CD14-positive monocyte (primary cell): ENCODE measurements around the gene BMPR1B. TPM values are rescaled to one million over a fixed set of nuclear protein-coding genes. Genes with fewer than 3 reads are reported as not detected.

Experiments
- DNase-seq, 3 donors: peaks; one replicate each; pipeline ENCODE4 v3.0.0-alpha.2; 2011 to 2022
- H2AFZ ChIP-seq: 2 replicates; pipeline ENCODE4 v1.6.0; 2012; ENCODE audit warnings: mild to moderate bottlenecking, low read depth, low read length, inconsistent platforms; ENCODE audit not compliant: insufficient read depth, poor library complexity, severe bottlenecking
- H3K27ac ChIP-seq, 2 donors: 1 replicate in 1 of 2; 2 replicates in 1 of 2; pipeline ENCODE4 v1.5.1; 2012 to 2013; ENCODE audit warnings: low read length in 2 of 2, control low read depth in 1 of 2, inconsistent platforms in 1 of 2, low read depth in 1 of 2, mild to moderate bottlenecking in 1 of 2
- H3K27me3 ChIP-seq, 2 donors: one replicate each; pipeline versions ENCODE4 v1.6.0 to v1.6.1; 2011 to 2013; ENCODE audit warnings: low read length in 2 of 2; ENCODE audit not compliant: control insufficient read depth in 2 of 2, insufficient read depth in 2 of 2
- H3K36me3 ChIP-seq, 2 donors: replicated peaks in 1 of 2; 1 replicate in 1 of 2; 2 replicates in 1 of 2; pipeline versions ENCODE4 v1.5.1 to v1.6.1; 2012 to 2013; ENCODE audit warnings: low read length in 2 of 2, control low read depth in 1 of 2, inconsistent platforms in 1 of 2, mild to moderate bottlenecking in 1 of 2; ENCODE audit not compliant: insufficient read depth in 2 of 2, control insufficient read depth in 1 of 2
- H3K4me1 ChIP-seq, 2 donors: 1 replicate in 1 of 2; 2 replicates in 1 of 2; pipeline versions ENCODE4 v1.5.1 to v1.6.1; 2012 to 2013; ENCODE audit warnings: low read length in 2 of 2, control low read depth in 1 of 2, inconsistent platforms in 1 of 2, mild to moderate bottlenecking in 1 of 2, moderate library complexity in 1 of 2; ENCODE audit not compliant: insufficient read depth in 2 of 2, control insufficient read depth in 1 of 2
- H3K4me2 ChIP-seq: replicated peaks from 2 replicates; pipeline ENCODE3; 2012; ENCODE audit warnings: low read length, moderate library complexity, mild to moderate bottlenecking; ENCODE audit not compliant: poor library complexity, severe bottlenecking; ENCODE audit errors: extremely low read depth
- H3K4me3 ChIP-seq, 3 experiments: fragments of 200-600 bp in 1 of 3; sonication (generic) in 1 of 3; replicated peaks in 1 of 3; 1 replicate in 2 of 3; 2 replicates in 1 of 3; pipeline ENCODE4 v1.5.1; 2011 to 2013; ENCODE audit warnings: low read length in 3 of 3, mild to moderate bottlenecking in 3 of 3, control low read depth in 2 of 3, low read depth in 2 of 3, inconsistent platforms in 1 of 3, moderate library complexity in 1 of 3
- H3K79me2 ChIP-seq: 2 replicates; pipeline ENCODE4 v1.6.0; 2012; ENCODE audit warnings: mild to moderate bottlenecking, control low read depth, inconsistent platforms, low read length, moderate library complexity; ENCODE audit not compliant: insufficient read depth
- H3K9ac ChIP-seq: 2 replicates; pipeline ENCODE4 v1.6.0; 2017; ENCODE audit warnings: low read length, mild to moderate bottlenecking; ENCODE audit not compliant: insufficient read depth, poor library complexity, severe bottlenecking
- H3K9me3 ChIP-seq, 2 donors: replicated peaks in 1 of 2; 1 replicate in 1 of 2; 2 replicates in 1 of 2; pipeline versions ENCODE4 v1.5.1 to v1.6.1; 2012 to 2013; ENCODE audit warnings: low read length in 2 of 2, control low read depth in 1 of 2; ENCODE audit not compliant: control insufficient read depth in 1 of 2, insufficient read depth in 1 of 2
- H4K20me1 ChIP-seq: 2 replicates; pipeline ENCODE4 v1.6.0; 2012; ENCODE audit warnings: mild to moderate bottlenecking, low read length, control low read depth, moderate library complexity; ENCODE audit not compliant: insufficient read depth
- H3K27ac Mint-ChIP-seq, 7 donors: one replicate each; pipeline ENCODE4 v1.8.0; 2020; ENCODE audit warnings: mild to moderate bottlenecking in 7 of 7, mixed read lengths in 7 of 7, moderate library complexity in 6 of 7, inconsistent platforms in 2 of 7
- H3K27me3 Mint-ChIP-seq, 3 donors: one replicate each; pipeline ENCODE4 v1.8.0; 2021 to 2022; ENCODE audit warnings: low read depth in 3 of 3, mild to moderate bottlenecking in 3 of 3, mixed read lengths in 3 of 3, moderate library complexity in 3 of 3, inconsistent platforms in 1 of 3
- H3K36me3 Mint-ChIP-seq, 2 donors: one replicate each; pipeline ENCODE4 v1.8.0; 2020; ENCODE audit warnings: mixed read lengths in 2 of 2, inconsistent platforms in 1 of 2, mild to moderate bottlenecking in 1 of 2
- H3K4me1 Mint-ChIP-seq: one replicate; pipeline ENCODE4 v1.8.0; 2020; ENCODE audit warnings: mild to moderate bottlenecking, mixed read lengths
- H3K4me3 Mint-ChIP-seq, 2 donors: one replicate each; pipeline ENCODE4 v1.8.0; 2020; ENCODE audit warnings: mild to moderate bottlenecking in 2 of 2, mixed read lengths in 2 of 2, moderate library complexity in 1 of 2
- H3K9me3 Mint-ChIP-seq, 7 donors: one replicate each; pipeline ENCODE4 v1.8.0; 2020 to 2022; ENCODE audit warnings: mixed read lengths in 7 of 7, mild to moderate bottlenecking in 6 of 7, moderate library complexity in 6 of 7, inconsistent platforms in 2 of 7
- WGBS: methylation state at CpG from one replicate; pipeline ENCODE4 v1.1.5; 2013; ENCODE audit warnings: missing lambda C conversion rate; ENCODE audit not compliant: insufficient coverage; 5-methylcytosine and 5-hydroxymethylcytosine counted together
- intact Hi-C, 2 donors: fragments of 100-400 bp; cut with micrococcal nuclease; formaldehyde crosslinking; loops; one replicate each; pipeline versions ENCODE4 v1.15.0 to v1.15.1; 2023
- polyA minus RNA-seq: library from RNA; depleted of rRNA, polyadenylated mRNA; stranded (reverse); fragments of >200 nt; gene quantifications from 2 replicates; pipeline ENCODE4 v1.2.3, GENCODE V29; 2012
- polyA plus RNA-seq, 3 donors: library from polyadenylated mRNA; depleted of rRNA in 1 of 3; unstranded in 2 of 3; stranded (reverse) in 1 of 3; fragments of 300-500 nt in 2 of 3; fragments of >200 nt in 1 of 3; fragmentation: Illumina TruSeq in 2 of 3; gene quantifications; 1 replicate in 2 of 3; 2 replicates in 1 of 3; pipeline ENCODE4 v1.2.3, GENCODE V29; 2012 to 2021
- total RNA-seq, 12 experiments: library from RNA in 1 of 12; stranded (reverse) in 1 of 12; fragments of 120-200 nt in 1 of 12; gene quantifications; one replicate each; pipeline ENCODE4 v1.2.4 and lab custom pipeline; 2013 to 2026; ENCODE audit warnings: mixed read lengths in 6 of 12, inconsistent platforms in 1 of 12
- TF ChIP-seq, protein P1 (sequence below): fragments of 200-600 bp; IDR thresholded peaks from one replicate; pipeline ENCODE4 v1.8.0; 2022; ENCODE audit warnings: antibody characterized with exemption, mild to moderate bottlenecking

Gene BMPR1B
- 0.15 TPM for total RNA-seq (2013)
- polyA plus RNA-seq = not detected
- not detected in 2 replicates for polyA minus RNA-seq
- total RNA-seq (lab: John Stamatoyannopoulos, UW) = 0.05 to 4.3 (median 0.26) reads per million in 11 experiments

DNA sequence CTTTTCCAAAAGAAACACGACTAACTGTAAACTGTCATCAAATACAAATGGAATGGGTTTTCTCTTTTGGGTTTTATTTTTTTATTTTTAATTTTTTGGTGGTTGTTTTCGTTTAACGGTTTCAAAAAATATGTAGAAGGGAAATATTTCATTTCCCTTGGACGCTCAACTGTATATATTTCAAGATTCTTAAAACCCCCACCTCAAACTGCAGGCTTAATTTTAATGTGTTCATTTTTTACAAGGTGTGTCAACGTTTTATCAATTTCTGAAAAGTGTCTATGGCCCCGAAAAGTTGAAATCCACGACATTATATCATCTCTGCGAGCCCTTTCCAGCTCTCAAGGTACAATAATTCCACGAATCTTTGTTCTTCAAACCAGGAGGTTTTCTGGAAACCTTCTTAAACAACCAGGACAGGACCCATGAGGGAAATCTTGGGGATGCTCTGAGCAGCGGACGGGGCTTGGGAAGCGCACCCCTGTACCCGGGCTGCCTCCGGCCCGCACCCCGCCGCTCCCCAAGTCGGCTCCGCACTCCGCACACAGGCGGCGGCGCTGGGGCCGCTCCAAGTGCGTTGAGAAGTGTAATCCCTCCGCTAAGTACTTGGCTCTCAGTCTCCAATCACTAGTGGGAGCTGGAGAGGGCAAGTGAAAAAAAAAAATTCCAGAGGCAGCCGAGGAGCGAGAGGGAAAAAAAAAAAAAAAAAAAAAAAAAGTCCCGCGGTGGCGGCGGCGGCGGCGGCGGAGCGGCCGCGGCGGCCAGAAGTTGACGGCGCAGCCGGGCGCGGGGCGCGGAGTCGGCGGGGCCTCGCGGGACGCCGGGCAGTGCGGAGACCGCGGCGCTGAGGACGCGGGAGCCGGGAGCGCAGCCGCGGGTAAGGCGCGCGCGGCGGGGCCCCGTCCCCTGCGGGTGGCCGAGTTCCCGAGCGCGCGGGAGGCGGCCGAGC, at the start of gene BMPR1B:
Gene BMPR1B, plus strand, starts transcription at position 764 of the 949 bp plus-strand sequence. CDS start 346,470 bp downstream, outside the sequence.
- no peaks in the 10 kb centered on the region for H4K20me1 ChIP-seq
- no peak for DNase-seq
- H3K4me1 Mint-ChIP-seq = peaks cover 6% of the 10 kb centered on the region
- peak within 1 kb of the TSS in 1 of 3 experiments; percentile 29 for H3K4me3 ChIP-seq
- H3K4me1 ChIP-seq = no peaks in the 10 kb centered on the region
- H3K79me2 ChIP-seq = no peaks in the 10 kb centered on the region
- peaks cover 0 to 11% (median 6%) of the 10 kb centered on the region in 7 donors for H3K9me3 Mint-ChIP-seq
- H3K36me3 Mint-ChIP-seq = peaks cover 0 to 2% of the 10 kb centered on the region in 2 donors
- no peaks in the 10 kb centered on the region for H3K36me3 ChIP-seq
- H3K27me3 Mint-ChIP-seq = peaks cover 60 to 77% (median 68%) of the 10 kb centered on the region in 3 donors
- no peak within 1 kb of the TSS for H2AFZ ChIP-seq
- no peak within 1 kb of the TSS for H3K9ac ChIP-seq
- H3K4me2 ChIP-seq = peak within 1 kb of the TSS; percentile 27
- H3K4me3 Mint-ChIP-seq = peak within 1 kb of the TSS in 1 of 2 donors; percentile 88
- no peak within 1 kb of the TSS for H3K27ac ChIP-seq
- TF ChIP-seq, protein P1, sequence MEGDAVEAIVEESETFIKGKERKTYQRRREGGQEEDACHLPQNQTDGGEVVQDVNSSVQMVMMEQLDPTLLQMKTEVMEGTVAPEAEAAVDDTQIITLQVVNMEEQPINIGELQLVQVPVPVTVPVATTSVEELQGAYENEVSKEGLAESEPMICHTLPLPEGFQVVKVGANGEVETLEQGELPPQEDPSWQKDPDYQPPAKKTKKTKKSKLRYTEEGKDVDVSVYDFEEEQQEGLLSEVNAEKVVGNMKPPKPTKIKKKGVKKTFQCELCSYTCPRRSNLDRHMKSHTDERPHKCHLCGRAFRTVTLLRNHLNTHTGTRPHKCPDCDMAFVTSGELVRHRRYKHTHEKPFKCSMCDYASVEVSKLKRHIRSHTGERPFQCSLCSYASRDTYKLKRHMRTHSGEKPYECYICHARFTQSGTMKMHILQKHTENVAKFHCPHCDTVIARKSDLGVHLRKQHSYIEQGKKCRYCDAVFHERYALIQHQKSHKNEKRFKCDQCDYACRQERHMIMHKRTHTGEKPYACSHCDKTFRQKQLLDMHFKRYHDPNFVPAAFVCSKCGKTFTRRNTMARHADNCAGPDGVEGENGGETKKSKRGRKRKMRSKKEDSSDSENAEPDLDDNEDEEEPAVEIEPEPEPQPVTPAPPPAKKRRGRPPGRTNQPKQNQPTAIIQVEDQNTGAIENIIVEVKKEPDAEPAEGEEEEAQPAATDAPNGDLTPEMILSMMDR = no peak
- H3K9me3 ChIP-seq = peaks cover 0 to 9% of the 10 kb centered on the region in 2 donors
- no peak within 1 kb of the TSS for H3K27ac Mint-ChIP-seq
- 1% methylated on average over 60 of the region's 77 CpGs for WGBS
- H3K27me3 ChIP-seq = peaks cover 69 to 79% of the 10 kb centered on the region in 2 donors
- intact Hi-C loops = no loop called here

DNA sequence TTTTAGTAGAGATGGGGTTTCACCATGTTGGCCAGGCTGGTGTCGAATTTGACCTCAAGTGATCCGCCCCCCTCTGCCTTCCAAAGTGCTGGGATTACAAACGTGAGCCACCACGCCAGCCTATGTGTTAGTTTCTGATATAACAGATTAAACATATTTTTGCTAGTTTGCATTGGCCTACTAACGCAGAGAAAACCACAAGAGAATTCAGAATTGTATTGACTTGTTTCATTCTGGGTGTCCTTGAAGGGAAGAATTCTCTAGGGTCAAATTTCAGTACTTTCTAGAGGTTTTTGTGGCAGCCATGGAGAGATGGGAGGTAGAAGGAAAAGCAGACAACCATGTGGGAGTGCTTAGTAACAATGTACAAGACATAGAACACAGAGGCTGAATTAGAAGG, 46.1 kb upstream of the BMPR1B start:
- Histone ChIP-seq H3K9ac (no peak overlapping the region), H3K79me2 (no peaks in the 10 kb centered on the region), H3K4me2 (no peak overlapping the region), H2AFZ (no peak overlapping the region), H4K20me1 (no peaks in the 10 kb centered on the region), H3K9me3 (no peaks in the 10 kb centered on the region), H3K27me3 (no peaks in the 10 kb centered on the region), H3K27ac (no peak overlapping the region), H3K4me3 (no peak overlapping the region), H3K36me3 (no peaks in the 10 kb centered on the region), H3K4me1 (no peaks in the 10 kb centered on the region)
- no peak overlapping the region for H3K27ac Mint-ChIP-seq
- DNase-seq = no peak
- H3K36me3 Mint-ChIP-seq = no peaks in the 10 kb centered on the region
- H3K27me3 Mint-ChIP-seq = no peaks in the 10 kb centered on the region
- TF ChIP-seq, protein P1 = no peak
- no CpG with 5 or more reads among the region's 5 CpGs for WGBS
- intact Hi-C loops = no loop called here
- no peak overlapping the region for H3K4me3 Mint-ChIP-seq
- H3K9me3 Mint-ChIP-seq = peaks cover 2 to 16% (median 7%) of the 10 kb centered on the region in 7 donors
- no peaks in the 10 kb centered on the region for H3K4me1 Mint-ChIP-seq
